ENCODE results near the gene USP54.

USP54 gene

GRCh38 chr10:73460897-73461296 is 130.2 kb downstream of the USP54 start:
- DNase-seq = no peak

DNA sequence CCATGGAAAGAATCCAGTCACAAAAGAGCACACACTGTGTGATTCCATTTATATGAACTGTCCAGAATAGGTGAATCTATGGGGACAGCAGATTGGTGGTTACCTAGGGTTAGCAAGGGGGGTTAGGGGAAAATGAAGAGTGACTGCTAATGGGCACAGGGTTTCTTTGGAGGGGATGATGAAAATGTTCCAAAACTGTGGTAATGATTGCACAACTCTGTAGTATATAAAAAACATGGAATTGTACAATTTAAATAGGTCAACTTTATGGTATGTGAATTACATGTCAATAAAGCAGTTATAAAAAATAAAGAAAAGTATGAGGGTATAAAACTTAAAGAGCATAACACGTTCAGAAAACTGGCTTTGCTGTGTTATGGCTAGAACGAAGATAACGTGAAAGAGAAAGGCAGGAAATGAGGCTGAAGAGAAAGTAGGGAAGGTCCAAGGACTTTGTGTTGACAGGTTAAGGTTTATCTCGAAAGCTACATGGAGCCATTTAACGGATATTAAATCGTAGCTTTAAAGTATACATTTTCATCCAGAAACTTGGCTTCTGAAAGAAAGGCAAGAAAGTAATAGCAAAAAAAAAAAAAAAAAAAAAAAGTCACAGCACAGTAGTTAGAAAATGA is 131.3 kb downstream of the USP54 start:
- DNase-seq = no peak

GRCh38 chr10:73456187-73456890 is 134.8 kb downstream of the USP54 start:
- no peak for DNase-seq

DNA sequence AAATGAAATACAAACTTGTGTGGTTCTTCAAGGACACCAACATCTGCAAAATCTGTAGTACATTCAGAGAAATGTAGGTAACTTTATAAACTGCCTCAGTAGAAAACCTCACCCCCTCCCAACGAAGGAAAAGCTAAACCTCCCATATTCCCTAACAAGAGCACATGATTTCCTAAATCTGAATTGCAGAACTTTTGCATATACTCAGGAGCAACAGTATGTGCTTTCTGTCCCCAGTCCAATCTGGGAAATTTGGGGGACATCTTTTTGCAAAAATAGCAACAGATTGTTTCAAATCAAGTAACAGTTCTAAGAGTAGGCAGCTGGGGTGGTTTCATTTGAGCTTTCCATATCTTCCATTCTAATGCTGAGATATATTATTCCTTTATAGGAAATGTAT is 142.0 kb downstream of the USP54 start:
- no peak for DNase-seq

GRCh38 chr10:73448384-73448783 is 142.8 kb downstream of the USP54 start:
- no peak for DNase-seq

Data from bone marrow (tissue), 2 donors.